Measurements from ENCODE around the gene HSPH1.

- TF ChIP-seq POLR2A (IDR thresholded peaks at IDR 0.05; ENCODE audit: borderline replicate concordance, extremely low read depth, insufficient read depth, insufficient read length) (no peak), REST (IDR thresholded peaks at IDR 0.05; ENCODE audit: low read depth) (no peak), TCF7L2 (IDR thresholded peaks at IDR 0.05; ENCODE audit: borderline replicate concordance, extremely low read depth, insufficient read depth, insufficient read length) (no peak), YY1 (IDR thresholded peaks at IDR 0.05; ENCODE audit: extremely low read depth, insufficient replicate concordance, low read depth, low read length) (no peak), FOSL1 (IDR thresholded peaks at IDR 0.05; ENCODE audit: low read depth) (no peak), SRF (IDR thresholded peaks at IDR 0.05; ENCODE audit: low read depth) (no peak), MAX (IDR thresholded peaks at IDR 0.05) (no peak), JUND (IDR thresholded peaks at IDR 0.05) (no peak), CEBPB (IDR thresholded peaks at IDR 0.05; ENCODE audit: low read depth) (no peak), ZFX (IDR thresholded peaks at IDR 0.05) (no peak), POLR2AphosphoS5 (IDR thresholded peaks at IDR 0.05; ENCODE audit: low read depth, low read length) (no peak), EZH2 (IDR thresholded peaks at IDR 0.05) (no peak), CBX3 (IDR thresholded peaks at IDR 0.05; ENCODE audit: low read depth) (no peak)
- TF ChIP-seq, protein P1, sequence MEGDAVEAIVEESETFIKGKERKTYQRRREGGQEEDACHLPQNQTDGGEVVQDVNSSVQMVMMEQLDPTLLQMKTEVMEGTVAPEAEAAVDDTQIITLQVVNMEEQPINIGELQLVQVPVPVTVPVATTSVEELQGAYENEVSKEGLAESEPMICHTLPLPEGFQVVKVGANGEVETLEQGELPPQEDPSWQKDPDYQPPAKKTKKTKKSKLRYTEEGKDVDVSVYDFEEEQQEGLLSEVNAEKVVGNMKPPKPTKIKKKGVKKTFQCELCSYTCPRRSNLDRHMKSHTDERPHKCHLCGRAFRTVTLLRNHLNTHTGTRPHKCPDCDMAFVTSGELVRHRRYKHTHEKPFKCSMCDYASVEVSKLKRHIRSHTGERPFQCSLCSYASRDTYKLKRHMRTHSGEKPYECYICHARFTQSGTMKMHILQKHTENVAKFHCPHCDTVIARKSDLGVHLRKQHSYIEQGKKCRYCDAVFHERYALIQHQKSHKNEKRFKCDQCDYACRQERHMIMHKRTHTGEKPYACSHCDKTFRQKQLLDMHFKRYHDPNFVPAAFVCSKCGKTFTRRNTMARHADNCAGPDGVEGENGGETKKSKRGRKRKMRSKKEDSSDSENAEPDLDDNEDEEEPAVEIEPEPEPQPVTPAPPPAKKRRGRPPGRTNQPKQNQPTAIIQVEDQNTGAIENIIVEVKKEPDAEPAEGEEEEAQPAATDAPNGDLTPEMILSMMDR (IDR thresholded peaks at IDR 0.05 in 2 of 3, conservative IDR thresholded peaks at IDR 0.05 in 1 of 3; ENCODE audit: borderline replicate concordance in 1 of 3, insufficient read depth in 1 of 3, low read depth in 2 of 3, low read length in 2 of 3) = no peak
These were observed 16.3 kb downstream of the HSPH1 start for GRCh38 chr13:31145417-31145816.
